Ascending aorta (tissue), 2 donors: ENCODE data around the gene NXPH2. TPM values are rescaled to one million over a fixed set of nuclear protein-coding genes. Genes with fewer than 3 reads are reported as not detected.

Experiments
- DNase-seq, 2 donors: peaks; one replicate each; pipeline ENCODE4 v3.0.0-alpha.2; 2019; ENCODE audit warnings: low spot score in 2 of 2
- H3K27ac ChIP-seq, 2 donors: fragments of 200-600 bp; sonication (generic); one replicate each; pipeline ENCODE4 v1.5.1; 2016 to 2017; ENCODE audit warnings: mild to moderate bottlenecking in 1 of 2
- H3K27me3 ChIP-seq: fragments of 200-600 bp; sonication (generic); one replicate; pipeline ENCODE4 v1.5.1; 2017
- H3K36me3 ChIP-seq, 2 donors: fragments of 200-600 bp; sonication (generic); one replicate each; pipeline ENCODE4 v1.5.1; 2016
- H3K4me1 ChIP-seq, 2 donors: fragments of 200-600 bp; sonication (generic); one replicate each; pipeline ENCODE4 v1.5.1; 2016 to 2017; ENCODE audit warnings: mild to moderate bottlenecking in 1 of 2
- H3K4me3 ChIP-seq, 2 donors: fragments of 200-600 bp; sonication (generic); one replicate each; pipeline ENCODE4 v1.5.1; 2016 to 2017; ENCODE audit warnings: mild to moderate bottlenecking in 1 of 2
- H3K9me3 ChIP-seq, 2 donors: fragments of 200-600 bp; sonication (generic); one replicate each; pipeline ENCODE4 v1.5.1; 2016
- CTCF ChIP-seq, 3 experiments: fragments of 200-600 bp in 2 of 3; fragments of 450-650 bp in 1 of 3; sonication (generic) in 2 of 3; IDR thresholded peaks; one replicate each; pipeline ENCODE4 v1.5.1; 2016 to 2019; ENCODE audit warnings: antibody characterized with exemption in 3 of 3, mild to moderate bottlenecking in 1 of 3, moderate library complexity in 1 of 3
- intact Hi-C: fragments of 100-400 bp; cut with DNase I; formaldehyde crosslinking; loops from one replicate; pipeline ENCODE4 v1.15.1; 2023
- total RNA-seq: library from RNA; depleted of rRNA; stranded (reverse); fragments of >200 nt; gene quantifications from one replicate; pipeline ENCODE4 v1.1.0, GENCODE V29; 2016

Gene NXPH2
- total RNA-seq, 1 donor from 2014 or later, result not detected

GRCh38 chr2:138677221-138677620, 103.0 kb downstream of the NXPH2 start:
- H3K4me3 ChIP-seq, result no peak overlapping the region
- no peaks in the 10 kb centered on the region for H3K9me3 ChIP-seq
- no peak overlapping the region for H3K27ac ChIP-seq
- no peak for TF ChIP-seq CTCF (IDR thresholded peaks at IDR 0.05)
- no peaks in the 10 kb centered on the region for H3K27me3 ChIP-seq
- DNase-seq, result no peak
- H3K4me1 ChIP-seq, result no peaks in the 10 kb centered on the region
- intact Hi-C loops, result no loop called here
- no peaks in the 10 kb centered on the region for H3K36me3 ChIP-seq

- Histone ChIP-seq H3K27ac (no peak overlapping the region), H3K4me1 (no peaks in the 10 kb centered on the region), H3K4me3 (no peak overlapping the region), H3K36me3 (no peaks in the 10 kb centered on the region), H3K9me3 (no peaks in the 10 kb centered on the region), H3K27me3 (no peaks in the 10 kb centered on the region)
- no peak for DNase-seq
- intact Hi-C loops, result no loop called here
- TF ChIP-seq CTCF (IDR thresholded peaks at IDR 0.05), result no peak
Observed at GRCh38 chr2:138676619-138677021, 103.6 kb downstream of the NXPH2 start.

- TF ChIP-seq CTCF (IDR thresholded peaks at IDR 0.05), result no peak
- no peaks in the 10 kb centered on the region for H3K27me3 ChIP-seq
- intact Hi-C loops, result no loop called here
- no peaks in the 10 kb centered on the region for H3K9me3 ChIP-seq
- no peaks in the 10 kb centered on the region for H3K4me1 ChIP-seq
- no peak overlapping the region for H3K4me3 ChIP-seq
- H3K36me3 ChIP-seq, result no peaks in the 10 kb centered on the region
- no peak for DNase-seq
- H3K27ac ChIP-seq, result no peak overlapping the region
Observed at GRCh38 chr2:138671566-138671965, 108.6 kb downstream of the NXPH2 start.

GRCh38 chr2:138670734-138671133, 109.5 kb downstream of the NXPH2 start:
- TF ChIP-seq CTCF (IDR thresholded peaks at IDR 0.05), result no peak
- Histone ChIP-seq H3K27ac (no peak overlapping the region), H3K27me3 (no peaks in the 10 kb centered on the region), H3K4me3 (no peak overlapping the region), H3K9me3 (no peaks in the 10 kb centered on the region), H3K4me1 (no peaks in the 10 kb centered on the region), H3K36me3 (no peaks in the 10 kb centered on the region)
- intact Hi-C loops, result no loop called here
- no peak for DNase-seq

- no peak for DNase-seq
- no peak overlapping the region for H3K4me3 ChIP-seq
- no peak for TF ChIP-seq CTCF (IDR thresholded peaks at IDR 0.05)
- no peaks in the 10 kb centered on the region for H3K4me1 ChIP-seq
- H3K36me3 ChIP-seq, result no peaks in the 10 kb centered on the region
- H3K27me3 ChIP-seq, result no peaks in the 10 kb centered on the region
- no peak overlapping the region for H3K27ac ChIP-seq
- H3K9me3 ChIP-seq, result no peaks in the 10 kb centered on the region
- intact Hi-C loops, result no loop called here
Observed at GRCh38 chr2:138665937-138666336, 114.3 kb downstream of the NXPH2 start.

GRCh38 chr2:138658187-138658894, 121.8 kb downstream of the NXPH2 start:
- TF ChIP-seq CTCF (IDR thresholded peaks at IDR 0.05), result no peak
- no peaks in the 10 kb centered on the region for H3K27me3 ChIP-seq
- no peaks in the 10 kb centered on the region for H3K4me1 ChIP-seq
- DNase-seq, result no peak
- H3K4me3 ChIP-seq, result no peak overlapping the region
- no peak overlapping the region for H3K27ac ChIP-seq
- no peaks in the 10 kb centered on the region for H3K9me3 ChIP-seq
- no peaks in the 10 kb centered on the region for H3K36me3 ChIP-seq
- intact Hi-C loops, result no loop called here
